Thymus (tissue), 11 donors: ENCODE measurements around the gene KCTD2. TPM values are rescaled to one million over a fixed set of nuclear protein-coding genes. Genes with fewer than 3 reads are reported as not detected.

ENCODE experiments used
- DNase-seq, 9 donors: peaks; one replicate each; pipeline ENCODE4 v3.0.0-alpha.2; 2013; ENCODE audit warnings: low spot score in 9 of 9, low read depth in 6 of 9, missing footprints in 1 of 9
- H3K27ac ChIP-seq, 2 donors: one replicate each; pipeline ENCODE4 v1.5.1; 2013; ENCODE audit warnings: control low read depth in 1 of 2, low read depth in 1 of 2, low read length in 1 of 2, mild to moderate bottlenecking in 1 of 2, moderate library complexity in 1 of 2
- H3K27me3 ChIP-seq, 2 donors: one replicate each; pipeline ENCODE4 v1.5.1; 2013; ENCODE audit warnings: low read length in 1 of 2; ENCODE audit not compliant: control insufficient read depth in 2 of 2, insufficient read depth in 1 of 2
- H3K36me3 ChIP-seq, 2 donors: one replicate each; pipeline ENCODE4 v1.5.1; 2013; ENCODE audit warnings: low read length in 1 of 2, mild to moderate bottlenecking in 1 of 2, moderate library complexity in 1 of 2; ENCODE audit not compliant: control insufficient read depth in 2 of 2, insufficient read depth in 2 of 2
- H3K4me1 ChIP-seq, 2 donors: one replicate each; pipeline ENCODE4 v1.5.1; 2013; ENCODE audit warnings: low read length in 2 of 2; ENCODE audit not compliant: control insufficient read depth in 2 of 2, insufficient read depth in 2 of 2
- H3K4me3 ChIP-seq, 2 donors: one replicate each; pipeline ENCODE4 v1.5.1; 2013; ENCODE audit warnings: low read length in 2 of 2, control low read depth in 1 of 2, mild to moderate bottlenecking in 1 of 2
- H3K9me3 ChIP-seq, 2 donors: one replicate each; pipeline ENCODE4 v1.5.1; 2013; ENCODE audit warnings: low read length in 1 of 2, mild to moderate bottlenecking in 1 of 2; ENCODE audit not compliant: control insufficient read depth in 2 of 2, insufficient read depth in 1 of 2
- WGBS: extraction: QIAGEN DNeasy Blood & Tissue Kit; methylation state at CpG from one replicate; pipeline ENCODE4 v1.1.7; 2013; 5-methylcytosine and 5-hydroxymethylcytosine counted together
- polyA plus RNA-seq: library from polyadenylated mRNA; stranded (reverse); fragments of 200-250 nt; gene quantifications from one replicate; pipeline ENCODE4 v1.2.3, GENCODE V29; 2013
- total RNA-seq: library from RNA; stranded (reverse); fragments of 120-200 nt; gene quantifications from one replicate; pipeline ENCODE4 v1.2.4, GENCODE V29; 2013
- donor health status: healthy.

The KCTD2 gene
- total and polyA plus RNA-seq, 2 donors, result 10.0 to 20.4 TPM

DNA sequence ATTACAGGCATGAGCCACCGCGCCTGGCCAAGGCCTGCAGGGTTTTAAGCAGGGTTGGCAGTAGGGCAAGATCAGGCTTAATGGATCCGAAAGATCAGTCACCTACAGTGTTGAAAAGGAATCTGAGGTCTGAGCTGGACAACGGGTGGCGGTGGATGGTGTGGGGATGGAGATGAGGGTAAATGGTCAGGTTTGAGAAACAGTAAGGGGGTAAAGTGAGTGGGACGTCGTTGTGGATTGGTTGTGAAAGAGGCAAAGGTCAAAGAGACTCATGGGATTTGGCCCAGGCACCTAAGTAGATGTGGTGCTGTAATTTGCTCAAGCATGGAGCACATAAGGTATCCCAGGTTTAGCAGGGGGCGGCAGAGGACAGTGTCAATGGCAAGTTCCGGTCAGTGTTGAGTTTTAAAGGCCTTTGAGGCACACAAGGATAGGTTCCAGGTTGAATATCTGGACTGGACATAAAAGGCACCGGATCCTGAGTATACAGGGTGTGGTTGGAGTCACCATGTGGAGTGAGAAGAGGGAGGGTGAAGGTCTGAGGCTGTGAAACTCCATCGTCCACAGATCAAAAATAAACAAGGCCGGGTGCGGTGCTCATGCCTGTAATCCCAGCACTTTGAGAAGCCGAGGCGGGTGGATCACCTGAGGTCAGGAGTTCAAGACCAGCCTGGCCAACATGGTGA, 39.6 kb downstream of the KCTD2 start:
- H3K36me3 ChIP-seq, result no peaks in the 10 kb centered on the region
- peaks cover 0 to 8% of the 10 kb centered on the region in 2 donors for H3K9me3 ChIP-seq
- peaks cover 5 to 33% of the 10 kb centered on the region in 2 donors for H3K4me1 ChIP-seq
- H3K27ac ChIP-seq, result no peak overlapping the region
- no peak for DNase-seq
- H3K27me3 ChIP-seq, result peaks cover 0 to 12% of the 10 kb centered on the region in 2 donors
- H3K4me3 ChIP-seq, result no peak overlapping the region
- WGBS, result 90% methylated on average over 15 of the region's 15 CpGs

GRCh38 chr17:75087182-75087557, 40.1 kb downstream of the KCTD2 start:
- DNase-seq, result no peak
- Histone ChIP-seq H3K27ac (peak overlapping the region; percentile 37 to 38), H3K36me3 (no peaks in the 10 kb centered on the region), H3K27me3 (peaks cover 0 to 12% of the 10 kb centered on the region in 2 donors), H3K4me1 (peaks cover 5 to 33% of the 10 kb centered on the region in 2 donors), H3K4me3 (peak overlapping the region; percentile 53 to 67), H3K9me3 (peaks cover 0 to 8% of the 10 kb centered on the region in 2 donors)
- WGBS, result 76% methylated on average over 12 of the region's 12 CpGs

DNA sequence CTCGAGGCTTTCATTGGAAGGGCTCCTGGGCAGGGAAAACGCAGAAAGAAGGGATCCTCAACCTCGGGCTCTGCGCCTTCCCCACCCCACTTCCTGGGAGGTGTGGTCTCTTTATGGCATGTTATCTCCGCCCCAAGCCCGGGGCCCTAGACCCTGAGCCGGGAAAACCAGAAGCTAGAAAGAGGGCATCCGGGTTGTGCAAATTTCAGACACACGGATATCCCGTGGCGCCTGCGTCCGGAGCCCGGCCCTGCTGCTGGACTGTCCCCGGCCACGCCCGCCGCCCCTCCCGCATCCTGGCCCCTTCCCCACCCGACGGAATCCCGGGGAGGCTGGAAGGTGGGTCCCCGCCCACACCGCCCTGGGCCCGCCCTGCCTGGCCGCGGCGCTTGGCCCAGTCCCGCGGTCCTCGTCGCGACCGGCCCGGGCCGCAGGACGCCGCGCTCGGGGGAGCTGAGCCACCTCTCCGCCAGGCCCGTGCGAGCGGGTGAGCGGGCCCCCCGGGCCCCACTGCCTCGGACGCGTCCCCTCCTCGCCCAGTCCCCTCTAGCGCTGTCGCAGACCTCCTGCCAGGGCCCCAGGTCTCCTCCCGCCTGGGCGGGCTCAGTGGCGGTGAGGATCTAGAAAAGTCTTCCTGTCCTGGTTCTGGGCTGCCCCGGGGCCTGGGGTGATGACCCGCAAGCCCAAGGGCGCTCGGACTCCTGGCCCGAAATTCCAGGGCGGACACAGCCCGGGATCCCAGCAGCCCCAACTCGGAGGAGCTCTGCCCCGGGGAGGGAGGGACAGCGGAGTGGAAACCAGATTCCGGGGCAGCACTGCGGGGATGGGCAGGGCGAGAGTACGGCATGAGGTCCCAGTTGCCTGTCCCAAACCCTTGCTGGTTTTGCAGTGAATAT, 40.8 kb downstream of the KCTD2 start, which contains the start of gene SLC16A5:
Gene SLC16A5 (plus strand): TSS at position 397 of the 896 bp plus-strand sequence. CDS start 5,683 bp downstream, outside the sequence.
- Histone ChIP-seq H3K27me3 (peaks cover 0 to 12% of the 10 kb centered on the region in 2 donors), H3K36me3 (no peaks in the 10 kb centered on the region), H3K4me3 (peak within 1 kb of the TSS; percentile 53 to 67), H3K27ac (peak within 1 kb of the TSS; percentile 37 to 38), H3K9me3 (peaks cover 0 to 8% of the 10 kb centered on the region in 2 donors), H3K4me1 (peaks cover 5 to 33% of the 10 kb centered on the region in 2 donors)
- 3% methylated on average over 69 of the region's 69 CpGs for WGBS
- peak in 4 of 9 donors; percentile 46 to 72 (median 48) for DNase-seq

- DNase-seq, result no peak
- peaks cover 5 to 33% of the 10 kb centered on the region in 2 donors for H3K4me1 ChIP-seq
- peaks cover 0 to 12% of the 10 kb centered on the region in 2 donors for H3K27me3 ChIP-seq
- H3K9me3 ChIP-seq, result peaks cover 0 to 8% of the 10 kb centered on the region in 2 donors
- no peak overlapping the region for H3K27ac ChIP-seq
- peak overlapping the region; percentile 53 to 67 for H3K4me3 ChIP-seq
- WGBS, result 90% methylated on average over 11 of the region's 11 CpGs
- no peaks in the 10 kb centered on the region for H3K36me3 ChIP-seq
These were observed 41.7 kb downstream of the KCTD2 start for GRCh38 chr17:75088465-75089417.

DNA sequence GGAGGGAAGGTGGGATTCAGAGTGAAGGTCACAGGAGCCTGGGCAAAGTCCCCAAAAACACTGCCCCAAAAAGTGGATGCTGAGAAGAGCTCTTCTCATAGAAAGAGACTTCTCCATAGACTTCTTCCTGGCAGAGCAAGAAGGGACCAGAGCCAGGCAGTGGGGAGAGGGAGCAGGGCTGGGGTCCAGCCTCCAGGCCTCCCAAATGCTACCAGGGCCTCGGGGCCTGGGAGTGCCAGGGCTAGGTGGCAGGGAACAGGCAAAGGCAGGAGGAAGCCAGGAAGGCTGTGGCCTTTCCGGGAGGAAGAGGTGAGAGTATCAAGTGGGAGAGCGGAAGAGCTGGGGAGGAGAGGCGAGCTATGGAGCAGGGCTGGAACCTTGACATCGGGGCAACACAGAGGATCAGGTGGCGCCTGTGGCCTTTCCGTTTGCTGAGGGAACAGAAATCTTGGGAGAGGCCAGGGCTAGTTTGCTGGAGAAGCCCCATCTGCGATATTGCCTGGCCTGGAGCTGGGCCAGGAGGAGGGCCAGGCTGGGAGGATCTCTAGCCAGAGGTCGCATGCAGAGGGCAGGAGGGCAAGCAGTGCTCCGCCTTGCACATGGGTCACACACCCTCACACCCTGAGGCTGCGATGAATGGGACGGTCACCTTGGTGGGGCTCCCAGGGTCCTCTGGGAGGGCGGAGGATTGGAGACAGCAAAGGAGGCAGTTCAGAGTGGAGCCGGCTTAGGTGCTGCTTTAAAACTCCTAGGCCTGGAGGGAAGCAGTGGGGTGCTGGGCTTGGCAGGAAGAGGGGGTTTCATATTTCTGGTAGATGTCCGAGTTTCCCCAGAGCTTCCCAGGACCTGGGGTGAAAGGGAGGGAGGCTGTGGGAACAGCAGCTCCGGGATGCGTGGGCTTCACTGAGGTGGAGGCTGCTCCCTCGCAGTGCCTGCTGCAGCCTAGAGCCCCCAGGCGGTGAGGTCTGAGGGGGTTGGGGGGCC, 44.1 kb downstream of the KCTD2 start:
- H3K4me3 ChIP-seq, result no peak overlapping the region
- H3K4me1 ChIP-seq, result peaks cover 5 to 25% of the 10 kb centered on the region in 2 donors
- no peak overlapping the region for H3K27ac ChIP-seq
- 94% methylated on average over 19 of the region's 19 CpGs for WGBS
- H3K36me3 ChIP-seq, result peaks cover 0 to 3% of the 10 kb centered on the region in 2 donors
- no peak for DNase-seq
- H3K9me3 ChIP-seq, result peaks cover 0 to 8% of the 10 kb centered on the region in 2 donors
- H3K27me3 ChIP-seq, result peaks cover 0 to 12% of the 10 kb centered on the region in 2 donors

DNA sequence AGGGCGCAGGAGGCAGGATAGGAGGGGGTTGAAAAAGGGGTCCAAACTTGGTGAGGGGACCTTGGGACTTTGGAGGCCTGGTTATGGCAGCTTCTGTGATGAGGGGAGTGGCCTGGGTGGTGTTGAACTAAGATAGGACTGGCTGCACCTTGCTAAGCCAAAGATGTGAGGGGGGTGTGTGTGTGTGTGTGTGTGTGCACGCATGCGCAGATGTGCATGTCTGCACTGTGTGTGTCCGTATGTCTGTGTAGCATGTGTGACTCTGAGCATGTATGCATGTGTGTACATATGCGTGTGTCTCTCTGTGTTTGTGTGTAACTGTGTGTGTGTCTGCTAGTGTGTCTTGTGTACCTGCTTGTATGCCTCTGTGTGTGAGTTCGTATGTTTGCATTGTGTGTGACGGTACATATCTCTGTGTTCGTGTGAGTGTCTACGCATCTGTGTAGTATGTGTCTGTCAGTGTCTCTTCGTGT, 44.9 kb downstream of the KCTD2 start:
- WGBS, result 94% methylated on average over 10 of the region's 10 CpGs
- DNase-seq, result no peak
- Histone ChIP-seq H3K36me3 (peaks cover 0 to 3% of the 10 kb centered on the region in 2 donors), H3K4me1 (peaks cover 5 to 25% of the 10 kb centered on the region in 2 donors), H3K4me3 (no peak overlapping the region), H3K27me3 (peaks cover 0 to 12% of the 10 kb centered on the region in 2 donors), H3K9me3 (peaks cover 0 to 8% of the 10 kb centered on the region in 2 donors), H3K27ac (no peak overlapping the region)

DNA sequence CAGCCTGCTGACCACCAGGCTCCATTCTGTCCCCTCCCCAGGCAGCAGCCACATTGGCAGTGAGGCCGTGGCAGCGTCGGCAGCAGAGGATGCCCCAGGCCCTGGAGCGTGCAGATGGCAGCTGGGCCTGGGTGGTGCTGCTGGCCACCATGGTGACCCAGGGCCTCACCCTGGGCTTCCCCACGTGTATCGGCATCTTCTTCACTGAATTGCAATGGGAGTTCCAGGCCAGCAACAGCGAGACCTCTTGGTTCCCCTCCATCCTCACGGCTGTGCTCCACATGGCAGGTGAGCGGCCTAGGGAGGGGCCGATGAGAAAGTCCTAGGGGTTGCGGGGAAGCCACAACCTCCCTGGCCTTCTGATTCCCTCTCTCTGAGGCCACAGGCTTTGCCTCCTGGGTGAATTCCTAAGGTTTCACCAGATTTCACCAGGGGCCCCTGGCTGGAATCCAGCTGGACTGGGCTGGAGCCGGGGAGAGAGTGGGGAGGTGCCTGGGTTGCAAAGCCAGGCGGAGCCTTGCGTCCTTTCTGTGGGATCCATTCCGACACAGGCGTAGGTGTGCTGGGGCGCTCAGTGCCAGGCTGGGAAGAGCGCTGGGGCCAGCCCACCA, 46.6 kb downstream of the KCTD2 start:
- Histone ChIP-seq H3K27ac (no peak overlapping the region), H3K36me3 (peaks cover 0 to 3% of the 10 kb centered on the region in 2 donors), H3K4me1 (peaks cover 2 to 10% of the 10 kb centered on the region in 2 donors), H3K9me3 (peaks cover 0 to under 1% of the 10 kb centered on the region in 2 donors), H3K27me3 (peaks cover 0 to 2% of the 10 kb centered on the region in 2 donors), H3K4me3 (no peak overlapping the region)
- no peak for DNase-seq
- 97% methylated on average over 18 of the region's 18 CpGs for WGBS
